ENCODE data around the gene TNFRSF6B. TPM values are rescaled to one million over a fixed set of nuclear protein-coding genes. Genes with fewer than 3 reads are reported as not detected.
A peak's percentile ranks its signal among the peaks of the same experiment; 100 is the strongest.

TNFRSF6B gene
- polyA plus RNA-seq, 1 of the 3 experiments (the other 2 are of a cell fraction) = 9.4 TPM

DNA sequence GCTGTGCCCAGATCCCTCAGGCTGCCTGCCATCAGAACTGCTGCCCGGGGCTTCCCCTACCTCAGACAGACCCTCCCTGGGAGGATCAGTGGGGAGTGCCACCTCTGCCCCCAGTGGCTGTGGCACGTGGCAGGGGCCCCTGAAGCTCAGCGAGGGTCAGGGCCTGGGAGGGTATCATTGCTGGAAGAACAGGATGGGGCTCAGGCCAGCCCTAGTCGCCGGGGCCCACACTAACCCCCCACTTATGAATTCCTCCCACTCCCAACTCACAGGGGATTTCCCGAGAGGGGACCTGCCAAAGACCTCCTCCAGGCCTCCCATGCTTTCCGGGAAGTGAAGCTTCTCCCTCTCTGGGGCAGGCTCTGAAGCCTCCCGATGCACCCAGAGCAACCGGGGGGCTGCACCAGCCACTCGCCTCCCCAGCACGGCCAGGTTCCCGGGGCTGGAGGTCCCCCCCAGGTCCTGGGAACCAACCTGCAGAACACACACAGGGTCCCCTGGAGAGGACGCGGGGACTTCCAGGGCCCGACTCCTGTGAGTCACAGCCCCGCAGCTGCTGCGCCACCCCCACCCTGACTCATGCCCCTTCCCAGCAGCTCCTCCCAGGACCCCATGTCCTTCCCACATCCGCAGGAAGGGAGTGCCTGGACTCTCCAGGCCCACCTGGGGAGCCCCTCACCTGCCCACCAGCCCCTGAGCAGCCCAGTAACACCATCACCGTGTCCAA, 2.5 kb downstream of the TNFRSF6B start:
- ChIA-PET CTCF (interaction anchor here (1.7 kb wide), 1 partner anchor 202 kb away, joined by 4 read pairs; no protein-coding TSS in a partner anchor), POLR2A (interaction anchor here (1.4 to 3.4 kb wide), 2 partner anchors 9 to 166 kb away, joined by 3 to 22 read pairs; partner anchors contain the start of genes ARFRP1, TPD52L2 and ZGPAT)
- Histone ChIP-seq H2AFZ (ENCODE audit: low read depth) (no peak overlapping the region), H3K4me3 (ENCODE audit: low read depth in 2 of 2, low read length in 1 of 2) (peak overlapping the region in 1 of 2 experiments; percentile 42; a peak in 1 of 4 replicates), H3K79me2 (ENCODE audit: insufficient read depth) (no peaks in the 10 kb centered on the region), H3K27ac (ENCODE audit: low read depth in 2 of 2, low read length in 1 of 2) (peak overlapping the region; percentile 28 to 85), H4K20me1 (ENCODE audit: insufficient read depth) (no peaks in the 10 kb centered on the region), H3K9me2 (no peaks in the 10 kb centered on the region), H3K4me2 (peak overlapping the region; percentile 72), H3K36me3 (replicated peaks in 1 of 2; ENCODE audit: control insufficient read depth in 1 of 2, insufficient read depth in 2 of 2, low read length in 1 of 2) (peaks cover 0 to 11% of the 10 kb centered on the region in 2 experiments), H3K9ac (peak overlapping the region; percentile 61), H3F3A (replicated peaks; ENCODE audit: insufficient read depth) (no peaks in the 10 kb centered on the region), H3K4me1 (ENCODE audit: control insufficient read depth in 1 of 2, insufficient read depth in 2 of 2, low read depth in 1 of 2, low read length in 1 of 2) (peaks cover 22 to 30% of the 10 kb centered on the region in 2 experiments; a peak in 3 of 4 replicates), H3K27me3 (ENCODE audit: insufficient read depth) (no peaks in the 10 kb centered on the region), H3K9me3 (no peaks in the 10 kb centered on the region)
- 20% methylated on average over 4 of the region's 19 CpGs for WGBS (ENCODE audit: low lambda C conversion rate)
- DNase-seq = peak; percentile 58
- TF ChIP-seq ELF1 (IDR thresholded peaks at IDR 0.05) (0 out of 2 replicates have a peak, but pooled peaks have one; percentile 25), TAF1 (IDR thresholded peaks at IDR 0.05; ENCODE audit: borderline replicate concordance, low read depth, low read length) (no peak; the same call in 1 of the 2 replicates), GABPA (IDR thresholded peaks at IDR 0.05; ENCODE audit: low read depth) (0 out of 2 replicates have a peak, but pooled peaks have one; percentile 15), MEF2A (IDR thresholded peaks at IDR 0.05; ENCODE audit: borderline replicate concordance, low read depth) (no peak), EP300 (IDR thresholded peaks at IDR 0.05; ENCODE audit: borderline replicate concordance in 1 of 2, low read depth in 1 of 2, low read length in 1 of 2) (peak in 1 of 2 experiments; percentile 59; a peak in 1 of 4 replicates), RFX5 (IDR thresholded peaks at IDR 0.05; ENCODE audit: low read length) (no peak), CHD2 (IDR thresholded peaks at IDR 0.05; ENCODE audit: low read length, partially characterized antibody) (peak; percentile 3), POLR2AphosphoS5 (IDR thresholded peaks at IDR 0.05; ENCODE audit: low read depth, low read length) (peak; percentile 34), RAD21 (IDR thresholded peaks at IDR 0.05; ENCODE audit: low read length) (no peak), TEAD4 (IDR thresholded peaks at IDR 0.05; ENCODE audit: borderline replicate concordance, insufficient read depth) (no peak), FOXJ3 (CRISPR knock-in tag; IDR thresholded peaks at IDR 0.05) (no peak), JUND (IDR thresholded peaks at IDR 0.05) (peak; percentile 90), SIN3A (IDR thresholded peaks at IDR 0.05; ENCODE audit: borderline replicate concordance, low read depth, low read length) (no peak; the same call in 1 of the 2 replicates), FOSL2 (IDR thresholded peaks at IDR 0.05; ENCODE audit: borderline replicate concordance, low read depth) (peak; percentile 98), FOXM1 (IDR thresholded peaks at IDR 0.05; ENCODE audit: low read depth) (no peak), RXRA (IDR thresholded peaks at IDR 0.05; ENCODE audit: borderline replicate concordance, low read depth) (no peak), MXI1 (IDR thresholded peaks at IDR 0.05; ENCODE audit: low read depth, low read length) (no peak)
- TF ChIP-seq, protein P1, sequence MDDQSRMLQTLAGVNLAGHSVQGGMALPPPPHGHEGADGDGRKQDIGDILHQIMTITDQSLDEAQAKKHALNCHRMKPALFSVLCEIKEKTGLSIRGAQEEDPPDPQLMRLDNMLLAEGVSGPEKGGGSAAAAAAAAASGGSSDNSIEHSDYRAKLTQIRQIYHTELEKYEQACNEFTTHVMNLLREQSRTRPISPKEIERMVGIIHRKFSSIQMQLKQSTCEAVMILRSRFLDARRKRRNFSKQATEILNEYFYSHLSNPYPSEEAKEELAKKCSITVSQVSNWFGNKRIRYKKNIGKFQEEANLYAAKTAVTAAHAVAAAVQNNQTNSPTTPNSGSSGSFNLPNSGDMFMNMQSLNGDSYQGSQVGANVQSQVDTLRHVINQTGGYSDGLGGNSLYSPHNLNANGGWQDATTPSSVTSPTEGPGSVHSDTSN (IDR thresholded peaks at IDR 0.05) = no peak; the same call in 1 of the 2 replicates
- TF ChIP-seq, protein P2, sequence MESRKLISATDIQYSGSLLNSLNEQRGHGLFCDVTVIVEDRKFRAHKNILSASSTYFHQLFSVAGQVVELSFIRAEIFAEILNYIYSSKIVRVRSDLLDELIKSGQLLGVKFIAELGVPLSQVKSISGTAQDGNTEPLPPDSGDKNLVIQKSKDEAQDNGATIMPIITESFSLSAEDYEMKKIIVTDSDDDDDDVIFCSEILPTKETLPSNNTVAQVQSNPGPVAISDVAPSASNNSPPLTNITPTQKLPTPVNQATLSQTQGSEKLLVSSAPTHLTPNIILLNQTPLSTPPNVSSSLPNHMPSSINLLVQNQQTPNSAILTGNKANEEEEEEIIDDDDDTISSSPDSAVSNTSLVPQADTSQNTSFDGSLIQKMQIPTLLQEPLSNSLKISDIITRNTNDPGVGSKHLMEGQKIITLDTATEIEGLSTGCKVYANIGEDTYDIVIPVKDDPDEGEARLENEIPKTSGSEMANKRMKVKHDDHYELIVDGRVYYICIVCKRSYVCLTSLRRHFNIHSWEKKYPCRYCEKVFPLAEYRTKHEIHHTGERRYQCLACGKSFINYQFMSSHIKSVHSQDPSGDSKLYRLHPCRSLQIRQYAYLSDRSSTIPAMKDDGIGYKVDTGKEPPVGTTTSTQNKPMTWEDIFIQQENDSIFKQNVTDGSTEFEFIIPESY (IDR thresholded peaks at IDR 0.05; ENCODE audit: borderline replicate concordance, low read depth) = no peak
- TF ChIP-seq, protein P3, sequence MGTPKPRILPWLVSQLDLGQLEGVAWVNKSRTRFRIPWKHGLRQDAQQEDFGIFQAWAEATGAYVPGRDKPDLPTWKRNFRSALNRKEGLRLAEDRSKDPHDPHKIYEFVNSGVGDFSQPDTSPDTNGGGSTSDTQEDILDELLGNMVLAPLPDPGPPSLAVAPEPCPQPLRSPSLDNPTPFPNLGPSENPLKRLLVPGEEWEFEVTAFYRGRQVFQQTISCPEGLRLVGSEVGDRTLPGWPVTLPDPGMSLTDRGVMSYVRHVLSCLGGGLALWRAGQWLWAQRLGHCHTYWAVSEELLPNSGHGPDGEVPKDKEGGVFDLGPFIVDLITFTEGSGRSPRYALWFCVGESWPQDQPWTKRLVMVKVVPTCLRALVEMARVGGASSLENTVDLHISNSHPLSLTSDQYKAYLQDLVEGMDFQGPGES (IDR thresholded peaks at IDR 0.05; ENCODE audit: low read depth, low read length) = no peak
- TF ChIP-seq, protein P4, sequence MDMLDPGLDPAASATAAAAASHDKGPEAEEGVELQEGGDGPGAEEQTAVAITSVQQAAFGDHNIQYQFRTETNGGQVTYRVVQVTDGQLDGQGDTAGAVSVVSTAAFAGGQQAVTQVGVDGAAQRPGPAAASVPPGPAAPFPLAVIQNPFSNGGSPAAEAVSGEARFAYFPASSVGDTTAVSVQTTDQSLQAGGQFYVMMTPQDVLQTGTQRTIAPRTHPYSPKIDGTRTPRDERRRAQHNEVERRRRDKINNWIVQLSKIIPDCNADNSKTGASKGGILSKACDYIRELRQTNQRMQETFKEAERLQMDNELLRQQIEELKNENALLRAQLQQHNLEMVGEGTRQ (IDR thresholded peaks at IDR 0.05; ENCODE audit: borderline replicate concordance, low read depth, low read length) = no peak
- TF ChIP-seq, protein P5, sequence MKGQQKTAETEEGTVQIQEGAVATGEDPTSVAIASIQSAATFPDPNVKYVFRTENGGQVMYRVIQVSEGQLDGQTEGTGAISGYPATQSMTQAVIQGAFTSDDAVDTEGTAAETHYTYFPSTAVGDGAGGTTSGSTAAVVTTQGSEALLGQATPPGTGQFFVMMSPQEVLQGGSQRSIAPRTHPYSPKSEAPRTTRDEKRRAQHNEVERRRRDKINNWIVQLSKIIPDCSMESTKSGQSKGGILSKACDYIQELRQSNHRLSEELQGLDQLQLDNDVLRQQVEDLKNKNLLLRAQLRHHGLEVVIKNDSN (IDR thresholded peaks at IDR 0.05; ENCODE audit: borderline replicate concordance, low read depth) = no peak

Measured in SK-N-SH (cell line).